GM21825 (cell line): Measurements from ENCODE around the gene VPREB1.
"Not testable (repeated sequence)": the region's sequence is repeated elsewhere in the genome, so short reads cannot be mapped to it uniquely, and the experiment has no call there.

Experiments used
- ATAC-seq: cut with Tn5 transposase; IDR thresholded peaks from one replicate; pipeline ENCODE4 v1.9.1; 2021; ENCODE audit warnings: mild to moderate bottlenecking, moderate library complexity; ENCODE audit not compliant: unreplicated experiment

Gene VPREB1

GRCh38 chr22:22292656-22293055 lies 48.1 kb downstream of the VPREB1 start:
- not testable (repeated sequence) for ATAC-seq

GRCh38 chr22:22293436-22293835 lies 48.9 kb downstream of the VPREB1 start:
- ATAC-seq = not testable (repeated sequence)

DNA sequence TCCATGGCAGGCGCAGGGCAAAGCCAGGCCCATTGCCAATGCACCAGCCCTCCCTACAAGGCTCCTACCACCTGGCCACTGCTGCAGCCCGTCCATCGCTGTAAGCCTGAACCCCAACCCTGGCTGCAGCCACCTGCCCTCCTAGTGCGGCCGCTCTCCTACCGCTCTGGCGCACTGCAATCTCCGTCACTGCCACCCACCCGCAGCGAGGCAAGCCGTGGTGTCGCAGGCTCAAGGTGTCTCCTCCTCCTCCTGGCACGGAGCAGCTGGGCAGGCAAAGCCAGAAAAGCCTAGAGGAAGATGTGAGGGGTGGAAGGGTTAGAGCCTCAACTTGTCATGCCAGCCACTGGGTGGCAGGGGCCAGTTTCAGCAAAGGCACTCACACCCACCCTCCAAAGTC lies 50.1 kb downstream of the VPREB1 start:
- not testable (repeated sequence) for ATAC-seq
